ENCODE data around the gene CDH22.

CDH22 gene, protein sequence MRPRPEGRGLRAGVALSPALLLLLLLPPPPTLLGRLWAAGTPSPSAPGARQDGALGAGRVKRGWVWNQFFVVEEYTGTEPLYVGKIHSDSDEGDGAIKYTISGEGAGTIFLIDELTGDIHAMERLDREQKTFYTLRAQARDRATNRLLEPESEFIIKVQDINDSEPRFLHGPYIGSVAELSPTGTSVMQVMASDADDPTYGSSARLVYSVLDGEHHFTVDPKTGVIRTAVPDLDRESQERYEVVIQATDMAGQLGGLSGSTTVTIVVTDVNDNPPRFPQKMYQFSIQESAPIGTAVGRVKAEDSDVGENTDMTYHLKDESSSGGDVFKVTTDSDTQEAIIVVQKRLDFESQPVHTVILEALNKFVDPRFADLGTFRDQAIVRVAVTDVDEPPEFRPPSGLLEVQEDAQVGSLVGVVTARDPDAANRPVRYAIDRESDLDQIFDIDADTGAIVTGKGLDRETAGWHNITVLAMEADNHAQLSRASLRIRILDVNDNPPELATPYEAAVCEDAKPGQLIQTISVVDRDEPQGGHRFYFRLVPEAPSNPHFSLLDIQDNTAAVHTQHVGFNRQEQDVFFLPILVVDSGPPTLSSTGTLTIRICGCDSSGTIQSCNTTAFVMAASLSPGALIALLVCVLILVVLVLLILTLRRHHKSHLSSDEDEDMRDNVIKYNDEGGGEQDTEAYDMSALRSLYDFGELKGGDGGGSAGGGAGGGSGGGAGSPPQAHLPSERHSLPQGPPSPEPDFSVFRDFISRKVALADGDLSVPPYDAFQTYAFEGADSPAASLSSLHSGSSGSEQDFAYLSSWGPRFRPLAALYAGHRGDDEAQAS

DNA sequence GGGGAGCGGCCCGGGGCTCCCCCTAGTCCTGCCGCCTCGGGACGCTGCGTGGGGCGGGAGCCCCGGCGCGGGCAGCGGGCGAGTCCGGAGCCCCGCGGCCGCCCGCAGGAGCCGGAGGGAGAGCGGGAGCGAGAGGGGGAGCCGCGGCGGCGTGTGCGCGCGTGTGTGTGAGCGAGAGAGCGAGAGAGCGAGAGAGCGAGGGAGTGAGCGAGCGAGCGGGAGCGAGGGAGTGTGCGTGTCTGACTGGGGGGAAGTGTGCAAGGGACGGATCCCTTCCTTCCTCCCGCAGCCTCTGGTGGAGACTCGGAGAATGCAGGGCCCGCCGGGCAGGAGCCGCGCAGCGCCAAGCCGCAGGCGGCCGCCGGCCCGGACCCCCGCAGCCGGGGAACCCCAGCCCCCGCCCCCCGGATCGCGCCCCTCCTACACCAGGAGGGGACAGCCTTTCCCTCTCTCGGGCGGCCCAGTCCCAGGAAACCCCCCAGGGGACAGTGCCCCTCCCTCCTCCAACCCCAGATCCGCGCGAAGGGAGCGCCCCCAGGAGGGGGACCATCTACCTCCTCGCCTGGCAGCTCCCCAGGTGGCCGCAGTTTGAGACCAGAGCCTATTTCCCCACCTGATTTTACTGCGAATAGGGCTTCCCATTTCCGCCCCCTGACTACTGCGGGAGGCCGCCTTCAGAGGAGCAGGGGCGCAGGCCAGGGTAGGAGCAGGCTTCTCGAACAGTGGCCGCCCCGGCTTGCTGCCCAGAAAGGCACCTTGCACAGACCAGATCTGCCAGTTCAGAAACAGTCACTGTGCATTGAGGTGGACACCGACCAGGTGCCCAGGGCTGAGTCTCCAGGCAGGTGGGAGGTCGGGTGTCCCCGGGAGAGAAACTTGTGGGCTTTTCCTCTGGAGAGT lies at the start of gene CDH22:
TSS of gene CDH22 (minus strand) at position 241 of the 900 bp plus-strand sequence. CDS start 57,204 bp downstream, outside the sequence.
- Histone ChIP-seq H3K4me3 (ENCODE audit: low read depth in 1 of 2, low read length in 1 of 2) (peak within 1 kb of the TSS; percentile 25 to 45), H3K27ac (no peak within 1 kb of the TSS), H3K36me3 (no peaks in the 10 kb centered on the region), H3K4me1 (ENCODE audit: control insufficient read depth in 1 of 2, insufficient read depth in 1 of 2, low read depth in 1 of 2, low read length in 1 of 2) (peaks cover 12 to 22% of the 10 kb centered on the region in 2 experiments), H3K9me3 (no peaks in the 10 kb centered on the region), H3K27me3 (peaks cover 100% of the 10 kb centered on the region)
- TF ChIP-seq, protein P1, sequence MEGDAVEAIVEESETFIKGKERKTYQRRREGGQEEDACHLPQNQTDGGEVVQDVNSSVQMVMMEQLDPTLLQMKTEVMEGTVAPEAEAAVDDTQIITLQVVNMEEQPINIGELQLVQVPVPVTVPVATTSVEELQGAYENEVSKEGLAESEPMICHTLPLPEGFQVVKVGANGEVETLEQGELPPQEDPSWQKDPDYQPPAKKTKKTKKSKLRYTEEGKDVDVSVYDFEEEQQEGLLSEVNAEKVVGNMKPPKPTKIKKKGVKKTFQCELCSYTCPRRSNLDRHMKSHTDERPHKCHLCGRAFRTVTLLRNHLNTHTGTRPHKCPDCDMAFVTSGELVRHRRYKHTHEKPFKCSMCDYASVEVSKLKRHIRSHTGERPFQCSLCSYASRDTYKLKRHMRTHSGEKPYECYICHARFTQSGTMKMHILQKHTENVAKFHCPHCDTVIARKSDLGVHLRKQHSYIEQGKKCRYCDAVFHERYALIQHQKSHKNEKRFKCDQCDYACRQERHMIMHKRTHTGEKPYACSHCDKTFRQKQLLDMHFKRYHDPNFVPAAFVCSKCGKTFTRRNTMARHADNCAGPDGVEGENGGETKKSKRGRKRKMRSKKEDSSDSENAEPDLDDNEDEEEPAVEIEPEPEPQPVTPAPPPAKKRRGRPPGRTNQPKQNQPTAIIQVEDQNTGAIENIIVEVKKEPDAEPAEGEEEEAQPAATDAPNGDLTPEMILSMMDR (IDR thresholded peaks at IDR 0.05): no peak

DNA sequence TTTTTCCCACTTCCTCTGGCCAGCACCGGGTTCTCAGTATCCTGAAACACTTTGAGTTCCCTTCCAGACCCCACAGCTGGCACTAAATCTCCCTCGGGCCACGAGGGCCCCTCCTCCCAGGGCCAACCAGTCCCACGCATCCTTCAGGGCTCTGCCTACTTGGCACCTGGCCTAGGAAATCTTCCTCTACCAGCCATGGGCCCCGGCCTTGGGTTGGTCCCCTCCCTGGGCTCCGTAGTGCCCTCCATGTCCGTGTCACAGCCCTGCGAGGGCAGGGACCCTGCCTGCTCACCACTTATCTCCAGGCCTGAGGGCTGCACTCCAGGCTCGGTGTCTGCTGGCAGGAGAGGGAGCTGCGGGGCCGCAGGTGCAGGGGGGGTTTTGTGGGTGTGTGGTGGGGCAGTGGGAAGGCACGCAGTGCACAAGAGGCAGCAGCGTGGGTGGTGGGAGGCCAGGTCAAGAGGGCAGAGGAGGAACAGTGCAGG lies 48.8 kb upstream of the CDH22 start:
- peaks cover 56 to 57% of the 10 kb centered on the region in 2 experiments for H3K4me1 ChIP-seq (ENCODE audit: control insufficient read depth in 1 of 2, insufficient read depth in 1 of 2, low read depth in 1 of 2, low read length in 1 of 2)
- no peaks in the 10 kb centered on the region for H3K27me3 ChIP-seq
- TF ChIP-seq, protein P1 (IDR thresholded peaks at IDR 0.05): no peak
- H3K36me3 ChIP-seq: peaks cover 55% of the 10 kb centered on the region
- no peak overlapping the region for H3K4me3 ChIP-seq (ENCODE audit: low read depth in 1 of 2, low read length in 1 of 2)
- H3K9me3 ChIP-seq: no peaks in the 10 kb centered on the region
- H3K27ac ChIP-seq: peak overlapping the region; percentile 96

DNA sequence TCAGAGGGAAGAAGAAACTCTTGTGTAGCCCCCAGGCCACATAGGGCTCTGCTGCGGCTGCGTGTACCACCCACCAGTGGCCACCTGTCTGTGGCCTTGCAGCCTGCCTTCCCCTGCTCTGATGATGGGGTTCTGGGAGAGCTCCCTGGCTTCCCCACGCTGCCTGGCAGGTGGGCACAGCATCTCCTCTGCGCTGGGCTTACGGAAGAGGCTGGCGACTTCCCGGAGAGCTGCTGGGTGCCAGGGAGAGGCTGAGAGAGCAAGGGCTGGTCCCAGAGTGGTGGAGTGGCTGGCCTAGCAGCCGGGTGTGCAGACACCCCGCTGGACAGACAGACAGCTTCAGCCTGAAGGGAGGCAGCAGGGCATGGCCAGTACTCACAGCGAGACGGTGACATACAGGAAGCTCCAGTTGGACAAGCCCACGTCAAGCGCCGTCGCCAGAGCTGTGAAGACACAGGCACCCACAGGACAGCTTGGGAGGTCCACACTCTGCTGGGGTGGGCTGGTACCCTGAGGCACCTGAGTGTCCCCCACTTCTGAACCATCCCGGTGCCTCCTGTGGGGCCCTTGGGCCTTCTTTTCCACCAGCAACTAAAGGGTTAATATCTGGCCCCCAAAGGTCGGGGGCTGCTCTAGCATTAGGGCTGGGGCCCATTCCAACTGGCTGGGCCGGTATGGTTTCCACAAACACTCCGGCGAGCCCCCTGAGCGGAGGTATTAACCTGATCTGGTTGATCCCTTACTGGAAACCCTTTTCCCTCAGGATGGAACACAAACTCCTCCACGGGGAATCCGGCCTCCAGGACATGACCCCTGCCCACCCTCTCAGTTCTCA lies 48.1 kb upstream of the CDH22 start:
- Histone ChIP-seq H3K4me3 (ENCODE audit: low read depth in 1 of 2, low read length in 1 of 2) (no peak overlapping the region), H3K4me1 (ENCODE audit: control insufficient read depth in 1 of 2, insufficient read depth in 1 of 2, low read depth in 1 of 2, low read length in 1 of 2) (peaks cover 49 to 51% of the 10 kb centered on the region in 2 experiments), H3K9me3 (no peaks in the 10 kb centered on the region), H3K27ac (peak overlapping the region; percentile 96), H3K36me3 (peaks cover 61% of the 10 kb centered on the region), H3K27me3 (no peaks in the 10 kb centered on the region)
- TF ChIP-seq, protein P1 (IDR thresholded peaks at IDR 0.05): no peak

DNA sequence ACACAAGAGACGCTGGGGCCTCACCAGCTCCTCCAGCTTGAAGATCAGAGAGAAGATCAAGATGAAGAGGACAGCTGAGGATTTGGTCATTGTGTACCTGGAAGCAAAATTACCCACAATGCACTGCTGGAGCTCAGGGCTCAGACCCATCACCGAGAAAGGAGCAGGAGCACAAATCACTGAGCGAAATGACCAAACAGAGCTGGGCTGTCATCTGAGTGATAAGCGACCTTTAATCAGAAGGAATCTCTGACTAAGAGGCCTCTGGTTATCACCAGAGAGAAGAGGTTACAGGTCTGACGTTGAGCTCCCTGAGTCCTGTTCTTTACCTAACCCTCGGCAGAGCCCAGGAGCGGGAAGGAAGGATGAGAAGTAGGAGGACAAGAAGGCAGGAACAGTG lies 47.5 kb upstream of the CDH22 start:
- H3K27ac ChIP-seq: no peak overlapping the region

More for the DNA sequence above, 47.5 kb upstream of the CDH22 start:
- TF ChIP-seq, protein P1 (IDR thresholded peaks at IDR 0.05): no peak
- H3K9me3 ChIP-seq: no peaks in the 10 kb centered on the region
- H3K4me1 ChIP-seq (ENCODE audit: control insufficient read depth in 1 of 2, insufficient read depth in 1 of 2, low read depth in 1 of 2, low read length in 1 of 2): peaks cover 43 to 44% of the 10 kb centered on the region in 2 experiments
- no peaks in the 10 kb centered on the region for H3K27me3 ChIP-seq
- H3K36me3 ChIP-seq: peaks cover 68% of the 10 kb centered on the region
- no peak overlapping the region for H3K4me3 ChIP-seq (ENCODE audit: low read depth in 1 of 2, low read length in 1 of 2)

Measured in neutrophil (primary cell).